HCT116 (cell line): ENCODE results near the gene MAGOH. TPM values are rescaled to one million over a fixed set of nuclear protein-coding genes. Genes with fewer than 3 reads are reported as not detected.

ENCODE experiments used
- ATAC-seq: fragments of 200-7000 bp; cut with Tn5 transposase; 2 replicates; pipeline ENCODE4 v1.9.1; 2020; ENCODE audit warnings: mild to moderate bottlenecking, moderate library complexity
- BruUV-seq: library from RNA; stranded (reverse); fragments of 400-500 nt; replicated peaks from 2 replicates; lab custom pipeline; 2021; lab: Mats Ljungman, UMichigan
- CTCF ChIA-PET: fragments of 300-600 bp; sonication (Branson Sonifier 250); formaldehyde crosslinking; loops from one replicate; lab custom pipeline; 2021; ENCODE audit warnings: antibody characterized with exemption; lab: Charles Lee
- POLR2A ChIA-PET: fragments of 300-600, 350-600 bp; sonication (Branson Sonifier 250); formaldehyde crosslinking; loops from one replicate; lab custom pipeline; 2021; ENCODE audit warnings: antibody characterized with exemption; lab: Charles Lee
- RAD21 ChIA-PET, 2 experiments: fragments of 300-600 bp; sonication (Branson Sonifier 250); formaldehyde crosslinking; loops; one replicate each; lab custom pipeline; 2023; ENCODE audit warnings: low total read pairs in 2 of 2; ENCODE audit not compliant: uncharacterized antibody in 2 of 2, unreplicated experiment in 2 of 2, low non-redundant PET in 1 of 2; lab: Charles Lee
- DNase-seq: peaks from one replicate; pipeline ENCODE4 v3.0.0-alpha.2; 2010; ENCODE audit warnings: low read depth, low spot score
- H2AFZ ChIP-seq: fragments of 200-600 bp; shearing (Covaris generic), sonication (generic); 2 replicates; pipeline ENCODE4 v1.6.1; 2017; ENCODE audit warnings: low read depth, mixed run types, mixed read lengths, antibody characterized with exemption, low read length; ENCODE audit not compliant: poor library complexity, severe bottlenecking
- H3K27ac ChIP-seq: 2 replicates; pipeline ENCODE4 v1.5.1; 2012; ENCODE audit warnings: low read depth, low read length
- H3K27me3 ChIP-seq: fragments of 200-600 bp; sonication (generic); 2 replicates; pipeline ENCODE4 v1.6.1; 2016; ENCODE audit warnings: mixed run types, low read length, mixed read lengths; ENCODE audit not compliant: insufficient read depth
- H3K36me3 ChIP-seq, 2 experiments: fragments of 200-500 bp in 1 of 2; fragments of 200-600 bp in 1 of 2; sonication (Bioruptor generic) in 1 of 2; sonication (generic) in 1 of 2; 2 replicates each; pipeline versions ENCODE4 v1.5.1 to v1.6.1; 2014 to 2016; ENCODE audit warnings: low read length in 2 of 2, inconsistent platforms in 1 of 2, mixed read lengths in 1 of 2, mixed run types in 1 of 2; ENCODE audit not compliant: insufficient read depth in 2 of 2, control insufficient read depth in 1 of 2
- H3K4me1 ChIP-seq, 2 experiments: fragments of 200-600 bp in 1 of 2; sonication (generic) in 1 of 2; 2 replicates each; pipeline versions ENCODE4 v1.5.1 to v1.6.1; 2012 to 2017; ENCODE audit warnings: low read length in 2 of 2, inconsistent platforms in 1 of 2, mild to moderate bottlenecking in 1 of 2, mixed read lengths in 1 of 2, mixed run types in 1 of 2, moderate library complexity in 1 of 2; ENCODE audit not compliant: insufficient read depth in 2 of 2, control insufficient read depth in 1 of 2
- H3K4me2 ChIP-seq: fragments of 200-600 bp; sonication (generic); 2 replicates; pipeline ENCODE4 v1.6.1; 2017; ENCODE audit warnings: mixed run types, low read length, mixed read lengths
- H3K4me3 ChIP-seq, 2 experiments: fragments of 200-600 bp in 1 of 2; sonication (generic) in 1 of 2; replicated peaks in 1 of 2; 2 replicates each; pipeline ENCODE4 v1.5.1; 2011 to 2016; ENCODE audit warnings: low read length in 2 of 2, control low read depth in 1 of 2, low read depth in 1 of 2, mild to moderate bottlenecking in 1 of 2, mixed read lengths in 1 of 2, mixed run types in 1 of 2
- H3K79me2 ChIP-seq: fragments of 200-600 bp; sonication (generic); 2 replicates; pipeline ENCODE4 v1.6.1; 2017; ENCODE audit warnings: mild to moderate bottlenecking, mixed run types, low read length, moderate library complexity, mixed read lengths; ENCODE audit not compliant: insufficient read depth
- H3K9ac ChIP-seq: fragments of 200-600 bp; sonication (generic); 2 replicates; pipeline ENCODE4 v1.6.1; 2016; ENCODE audit warnings: low read length, mixed read lengths
- H3K9me2 ChIP-seq: fragments of 200-600 bp; sonication (generic), shearing (Covaris generic); 2 replicates; pipeline ENCODE4 v1.6.1; 2017; ENCODE audit warnings: mixed run types, mild to moderate bottlenecking, moderate library complexity; ENCODE audit not compliant: insufficient read depth
- H3K9me3 ChIP-seq, 2 experiments: fragments of 200-500 bp in 1 of 2; fragments of 200-600 bp in 1 of 2; sonication (Bioruptor generic) in 1 of 2; sonication (generic) in 1 of 2; 2 replicates each; pipeline ENCODE4 v1.6.1; 2014 to 2017; ENCODE audit warnings: low read length in 2 of 2, mixed read lengths in 2 of 2, inconsistent platforms in 1 of 2, low read depth in 1 of 2, mild to moderate bottlenecking in 1 of 2, mixed run types in 1 of 2, moderate library complexity in 1 of 2; ENCODE audit not compliant: control insufficient read depth in 1 of 2, insufficient read depth in 1 of 2
- H4K20me1 ChIP-seq: fragments of 200-600 bp; sonication (generic), shearing (Covaris generic); 2 replicates; pipeline ENCODE4 v1.6.1; 2017; ENCODE audit warnings: mixed run types, mild to moderate bottlenecking, moderate library complexity; ENCODE audit not compliant: insufficient read depth
- CBX3 ChIP-seq: IDR thresholded peaks from 2 replicates; pipeline ENCODE4 v1.6.1; 2012; ENCODE audit warnings: low read depth
- CEBPB ChIP-seq: IDR thresholded peaks from 2 replicates; pipeline ENCODE4 v1.6.1; 2012; ENCODE audit warnings: low read depth
- CTCF ChIP-seq, 3 experiments: fragments of 200-600 bp in 1 of 3; sonication (generic) in 1 of 3; IDR thresholded peaks in 2 of 3; conservative IDR thresholded peaks in 1 of 3; 2 replicates each; pipeline ENCODE4 v1.5.1; 2012 to 2017; ENCODE audit warnings: low read depth in 2 of 3, low read length in 2 of 3, antibody characterized with exemption in 1 of 3, borderline replicate concordance in 1 of 3, control low read depth in 1 of 3, mild to moderate bottlenecking in 1 of 3, mixed read lengths in 1 of 3, mixed run types in 1 of 3, moderate library complexity in 1 of 3; ENCODE audit not compliant: insufficient read depth in 1 of 3
- ELF1 ChIP-seq: IDR thresholded peaks from 2 replicates; pipeline ENCODE4 v1.6.1; 2012; ENCODE audit warnings: low read depth, borderline replicate concordance
- JUND ChIP-seq: IDR thresholded peaks from 2 replicates; pipeline ENCODE4 v1.6.1; 2012
- RAD21 ChIP-seq: IDR thresholded peaks from 2 replicates; pipeline ENCODE4 v1.6.1; 2012; ENCODE audit warnings: low read depth, mild to moderate bottlenecking
- ZBTB33 ChIP-seq: IDR thresholded peaks from 2 replicates; pipeline ENCODE4 v1.6.1; 2011; ENCODE audit warnings: mild to moderate bottlenecking, low read length, moderate library complexity; ENCODE audit not compliant: insufficient replicate concordance; ENCODE audit errors: extremely low read depth
- intact Hi-C: fragments of 100-400 bp; cut with micrococcal nuclease; formaldehyde crosslinking; loops from 2 replicates; pipeline ENCODE4 v1.10.0; 2022
- total RNA-seq: library from RNA; stranded (reverse); gene quantifications from one replicate; pipeline ENCODE4 v1.2.1, GENCODE V29; 2021; ENCODE audit not compliant: unreplicated experiment

Gene MAGOH
- total RNA-seq, 1 experiment from 2014 or later, result 63.7 TPM

- Histone ChIP-seq H3K36me3 (peaks cover 33 to 64% of the 10 kb centered on the region in 2 experiments; a peak in 3 of 4 replicates), H3K27me3 (no peaks in the 10 kb centered on the region), H3K9me2 (no peaks in the 10 kb centered on the region), H2AFZ (no peak overlapping the region), H4K20me1 (no peaks in the 10 kb centered on the region), H3K27ac (no peak overlapping the region), H3K9me3 (no peaks in the 10 kb centered on the region), H3K4me3 (no peak overlapping the region), H3K79me2 (no peaks in the 10 kb centered on the region), H3K9ac (no peak overlapping the region), H3K4me1 (no peaks in the 10 kb centered on the region), H3K4me2 (no peak overlapping the region)
- TF ChIP-seq RAD21 (peak; percentile 56), ELF1 (no peak), CEBPB (no peak), ZBTB33 (no peak), JUND (no peak), CTCF (IDR thresholded peaks at IDR 0.05 in 2 of 3, conservative IDR thresholded peaks at IDR 0.05 in 1 of 3; ENCODE audit: borderline replicate concordance in 1 of 3, insufficient read depth in 1 of 3, low read depth in 2 of 3, low read length in 2 of 3) (peak; percentile 26 to 47 (median 43); a peak in 5 of 6 replicates), CBX3 (no peak)
- RAD21 ChIA-PET, result interaction anchor here in 1 of 2 experiments (1.0 kb wide), 1 partner anchor 127 kb away, joined by 3 read pairs; no protein-coding TSS in a partner anchor
- CTCF ChIA-PET, result interaction anchor here (3.1 kb wide), 1 partner anchor 127 kb away, joined by 13 read pairs; no protein-coding TSS in a partner anchor
- intact Hi-C loops, result loop anchor here (1.0 kb wide), 1 partner anchor 127 kb away; no protein-coding TSS in a partner anchor
- no TSS peak for BruUV-seq
- ATAC-seq, result peak; percentile 83
- DNase-seq, result no peak
- POLR2A ChIA-PET, result no interaction called here
Observed at GRCh38 chr1:53266038-53266437, 27.7 kb upstream of the MAGOH start.
